ENCODE data around the gene MEMO1. TPM values are rescaled to one million over a fixed set of nuclear protein-coding genes. Genes with fewer than 3 reads are reported as not detected.
A peak's percentile ranks its signal among the peaks of the same experiment; 100 is the strongest.

The MEMO1 gene
- total RNA-seq (2011; cell fraction: chromatin; rRNA removed; ENCODE audit: low replicate concordance), result 58.5 and 60.1 TPM in 2 replicates
- 16.2 and 20.9 TPM in 2 replicates for total RNA-seq (2011; cell fraction: nucleolus; rRNA removed)
- total RNA-seq (2011; cell fraction: nucleoplasm; rRNA removed), result 34.3 and 66.6 TPM in 2 replicates
- total RNA-seq (2014; rRNA removed) (22.1 and 22.4 TPM in 2 replicates), total RNA-seq (2014; rRNA removed; fragmentation: Illumina TruSeq; extraction: Trizol) (59.7 and 65.2 TPM in 2 replicates), total RNA-seq (2015; rRNA removed; fragmentation: Illumina TruSeq; extraction: Trizol) (59.7 and 61.2 TPM in 2 replicates), total RNA-seq (2021) (50.8 and 56.7 TPM in 2 replicates), polyA plus RNA-seq (2011; rRNA removed) (45.5 and 80.9 TPM in 2 replicates), polyA plus RNA-seq (2014; fragmentation: Illumina TruSeq; extraction: Trizol) (60.0 and 62.4 TPM in 2 replicates), polyA plus RNA-seq (2014; fragmentation: Nextera tagmentation; extraction: Ambion mirVana) (10 to 100 TPM; 81.6 to 87.7 TPM), polyA plus RNA-seq (2014; rRNA removed) (46.0 and 59.1 TPM in 2 replicates), polyA minus RNA-seq (2011; rRNA and poly(A)+ RNA removed) (59.7 and 82.3 TPM in 2 replicates), Bru-seq, nascent RNA (percentile 85 among the genes with signal in this experiment), BruChase-seq, experiment 1, labeled RNA remaining after a 2-hour chase (percentile 92 among the genes with signal in this experiment), BruChase-seq, experiment 2, labeled RNA remaining after a 6-hour chase (percentile 91 among the genes with signal in this experiment)
- polyA plus RNA-seq (2011; cell fraction: cytosol; rRNA removed), result 33.0 and 43.8 TPM in 2 replicates
- 29.0 and 33.3 TPM in 2 replicates for polyA plus RNA-seq (2011; cell fraction: nucleus; rRNA removed)
- polyA plus RNA-seq (2012), result 49.2 and 51.7 TPM in 2 replicates
- polyA minus RNA-seq (2011; cell fraction: cytosol; rRNA and poly(A)+ RNA removed), result 18.9 and 39.7 TPM in 2 replicates
- polyA minus RNA-seq (2011; cell fraction: nucleus; rRNA and poly(A)+ RNA removed), result 25.3 and 38.3 TPM in 2 replicates
- long read RNA-seq, experiment 1, full-length matches to known transcripts, result 107 of 131 reads
- long read RNA-seq, experiment 1, partial matches to known transcripts, result 5 of 131 reads
- long read RNA-seq, experiment 1, other reads (novel, unspliced or antisense), result 19 of 131 reads
- long read RNA-seq, experiment 2, full-length matches to known transcripts, result 19 of 34 reads
- long read RNA-seq, experiment 2, partial matches to known transcripts, result 3 of 34 reads
- long read RNA-seq, experiment 2, other reads (novel, unspliced or antisense), result 12 of 34 reads
- long read RNA-seq, experiment 3, full-length matches to known transcripts, result 26 of 33 reads
- long read RNA-seq, experiment 3, partial matches to known transcripts, result 1 of 33 reads
- long read RNA-seq, experiment 3, other reads (novel, unspliced or antisense), result 6 of 33 reads

DNA sequence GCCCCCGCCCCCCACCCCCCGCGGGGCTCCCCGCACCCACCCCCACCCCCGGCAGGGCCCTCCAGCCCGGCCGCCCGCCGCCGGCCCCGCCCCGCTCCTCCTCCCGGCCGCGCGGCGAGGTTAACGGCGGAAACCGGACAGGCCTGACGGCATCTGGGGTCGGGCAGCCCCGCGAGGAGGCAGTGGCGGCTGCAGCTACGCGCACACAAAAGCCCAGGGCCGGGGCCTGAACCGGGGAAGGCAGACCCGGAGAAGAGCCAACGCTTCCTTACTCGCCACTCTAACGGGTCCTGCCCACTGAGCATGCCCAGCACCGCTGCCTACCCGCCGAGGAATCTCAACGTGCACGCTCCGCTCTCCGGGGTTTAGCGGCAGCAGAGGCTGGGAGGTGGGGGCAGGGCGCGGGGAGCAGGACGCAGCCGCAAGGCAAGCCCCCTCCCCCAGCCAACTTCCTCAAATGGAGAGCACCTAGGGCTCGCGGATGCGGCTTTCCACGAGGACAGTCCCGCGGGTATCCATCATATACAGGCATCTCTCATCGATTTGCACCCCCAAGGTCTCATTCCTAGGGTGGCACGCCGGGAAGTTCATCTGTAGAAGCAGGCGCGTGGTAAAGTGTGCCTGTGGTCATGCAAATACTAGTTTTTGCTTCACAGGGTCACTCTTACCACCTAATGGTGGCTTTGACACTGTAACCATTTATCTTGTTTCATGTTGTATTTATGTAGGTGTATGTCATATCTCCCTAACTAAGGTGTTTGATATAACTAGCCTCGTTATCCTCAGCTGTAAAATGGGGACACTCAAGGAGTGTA is at the start of gene MEMO1:
Gene MEMO1, minus strand, starts transcription at position 339 of the 815 bp plus-strand sequence. CDS start 761 bp downstream, outside the sequence.
- ATAC-seq (peak; percentile 87), FAIRE-seq (peak; percentile 55), DNase-seq (ENCODE audit: extremely low read depth in 1 of 4, low spot score in 3 of 4) (peak; percentile 93 to 96 (median 94))
- H3K9me3 ChIP-seq (replicated peaks; ENCODE audit: control insufficient read depth, insufficient read depth, low read depth, low read length), result no peaks in the 10 kb centered on the region
- H3K4me3 ChIP-seq, result peak within 1 kb of the TSS; percentile 92
- H3K4me1 ChIP-seq (replicated peaks in 1 of 2; ENCODE audit: control insufficient read depth in 2 of 2, insufficient read depth in 2 of 2, low read length in 2 of 2), result peaks cover 18 to 31% of the 10 kb centered on the region in 2 experiments
- peak within 1 kb of the TSS; percentile 95 for H3K27ac ChIP-seq (ENCODE audit: extremely low read depth, low read depth, low read length)
- H2AFZ ChIP-seq (ENCODE audit: low read depth, low read length), result peak within 1 kb of the TSS; percentile 92
- peaks cover 10% of the 10 kb centered on the region for H4K20me1 ChIP-seq (replicated peaks; ENCODE audit: control insufficient read depth, insufficient read depth, low read length)
- 1% methylated on average over 35 of the region's 57 CpGs for WGBS (ENCODE audit: insufficient coverage, low coverage, missing lambda C conversion rate)
- ChIA-PET CTCF (ENCODE audit: low intra/inter-chr PET ratio) (no interaction called here), POLR2A (interaction anchor here (0.6 to 2.1 kb wide), 6 partner anchors 10 to 1516 kb away, joined by 3 to 4 read pairs (median 3); no protein-coding TSS in a partner anchor)
- no peaks in the 10 kb centered on the region for H3K9me1 ChIP-seq (ENCODE audit: control insufficient read depth, insufficient read depth, low read length)
- H3K79me2 ChIP-seq (ENCODE audit: control insufficient read depth, insufficient read depth, low read length), result peaks cover 46% of the 10 kb centered on the region
- H3K27me3 ChIP-seq (ENCODE audit: control insufficient read depth in 2 of 2, insufficient read depth in 2 of 2, low read length in 2 of 2), result no peaks in the 10 kb centered on the region
- H3K4me2 ChIP-seq (ENCODE audit: insufficient read depth, low read length), result peak within 1 kb of the TSS; percentile 98
- peaks cover 10% of the 10 kb centered on the region; the same call in 2 of the 3 replicates for H3K36me3 ChIP-seq (ENCODE audit: control insufficient read depth, insufficient read depth, low read length)
- in situ Hi-C loops (cut with MboI), result no loop called here
- intact Hi-C loops (cut with micrococcal nuclease), result loop anchor here (2.0 to 5.0 kb wide), 2 partner anchors 52 to 156 kb away; partner anchors contain the start of genes SLC30A6 and SPAST
- H3K9ac ChIP-seq (ENCODE audit: insufficient read depth in 1 of 2, low read depth in 2 of 2, low read length in 2 of 2), result peak within 1 kb of the TSS; percentile 92 to 99
- BruUV-seq (replicated peaks), result no TSS peak
- TF ChIP-seq ZNF449 (CRISPR knock-in tag; IDR thresholded peaks at IDR 0.05) (no peak), SPI1 (IDR thresholded peaks at IDR 0.05; ENCODE audit: borderline replicate concordance, low read depth, low read length) (peak; percentile 90), POLR2A (conservative IDR thresholded peaks at IDR 0.05) (peak; percentile 91), ESRRA (IDR thresholded peaks at IDR 0.05; ENCODE audit: borderline replicate concordance, low read depth) (peak; percentile 77; the same call in 1 of the 2 replicates), NRF1 (conservative IDR thresholded peaks at IDR 0.05 in 1 of 2, IDR thresholded peaks at IDR 0.05 in 1 of 2) (peak; percentile 91 to 93), NCOR1 (IDR thresholded peaks at IDR 0.05) (peak; percentile 54; the same call in 1 of the 2 replicates), ZNF444 (CRISPR knock-in tag; IDR thresholded peaks at IDR 0.05) (0 out of 2 replicates have a peak, but pooled peaks have one; percentile 53), TCFL5 (CRISPR knock-in tag; conservative IDR thresholded peaks at IDR 0.05) (no peak), PKNOX1 (IDR thresholded peaks at IDR 0.05) (peak; percentile 78), PRPF4 (IDR thresholded peaks at IDR 0.05; ENCODE audit: insufficient read depth, low read depth, low read length, poor library complexity, severe bottlenecking) (peak; percentile 91), POU5F1 (IDR thresholded peaks at IDR 0.05; ENCODE audit: borderline replicate concordance, low read depth, low read length, partially characterized antibody) (no peak)
